HG03060 (cell line): Measurements from ENCODE around the gene CDH26.
"Not testable (repeated sequence)": the region's sequence is repeated elsewhere in the genome, so short reads cannot be mapped to it uniquely, and the experiment has no call there.

Experiments used
- ATAC-seq: cut with Tn5 transposase; IDR thresholded peaks from one replicate; pipeline ENCODE4 v1.9.1; 2021; ENCODE audit warnings: low read depth, moderate number of reproducible peaks; ENCODE audit not compliant: unreplicated experiment

Gene CDH26

GRCh38 chr20:59940129-59940955 lies 17.9 kb upstream of the CDH26 start, which contains the start of the genes FAM217B and PPP1R3D:
Gene FAM217B (plus strand): TSS chr20:59940389. CDS start chr20:59943944, 3,555 bp downstream.
Gene PPP1R3D (minus strand): TSS chr20:59940305. CDS start chr20:59939931, 374 bp downstream.
- peak; percentile 75 for ATAC-seq

GRCh38 chr20:59940956-59941294 lies 17.3 kb upstream of the CDH26 start:
- ATAC-seq, result no peak

DNA sequence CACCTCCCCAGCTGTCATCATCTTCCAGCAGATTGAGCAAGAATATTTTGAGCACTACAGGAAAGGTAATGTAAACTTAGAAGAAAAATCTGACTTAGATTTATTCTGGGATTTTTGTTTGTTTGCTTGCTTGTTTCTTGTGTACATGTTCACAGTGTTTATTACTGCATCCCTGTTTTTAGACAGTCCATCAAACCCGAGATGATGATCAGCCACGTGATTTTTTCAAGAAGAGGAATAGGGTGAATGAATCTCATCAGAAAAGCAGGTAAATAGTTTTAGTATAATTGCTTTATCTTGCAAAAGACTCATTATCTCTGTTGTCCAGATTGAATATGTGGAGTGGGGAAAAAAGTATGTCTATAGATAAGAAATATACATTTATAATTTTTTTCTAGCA lies 16.0 kb upstream of the CDH26 start:
- no peak for ATAC-seq

GRCh38 chr20:59944726-59945125 lies 13.5 kb upstream of the CDH26 start:
- no peak for ATAC-seq

- ATAC-seq, result no peak
Measured at GRCh38 chr20:59945175-59945574, 13.0 kb upstream of the CDH26 start.

DNA sequence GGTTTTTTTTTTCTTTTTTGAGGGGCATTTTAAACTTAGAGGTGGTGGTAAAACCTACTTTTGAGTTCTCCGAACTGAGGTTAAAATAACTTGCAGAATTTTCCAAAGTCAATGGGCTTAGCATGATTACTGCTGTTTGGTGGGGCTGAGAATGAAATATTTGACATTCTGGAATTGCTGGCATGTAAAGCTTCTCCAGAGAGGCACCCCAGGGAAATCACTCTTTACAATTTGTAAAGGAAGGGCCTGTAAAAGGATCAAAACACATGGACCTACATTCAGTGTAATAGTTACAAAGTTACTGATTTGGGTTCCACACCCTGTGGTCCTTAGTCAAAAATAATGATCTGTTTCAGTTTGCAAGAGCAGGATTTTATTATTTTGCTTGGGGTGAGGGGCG lies 12.5 kb upstream of the CDH26 start:
- no peak for ATAC-seq

DNA sequence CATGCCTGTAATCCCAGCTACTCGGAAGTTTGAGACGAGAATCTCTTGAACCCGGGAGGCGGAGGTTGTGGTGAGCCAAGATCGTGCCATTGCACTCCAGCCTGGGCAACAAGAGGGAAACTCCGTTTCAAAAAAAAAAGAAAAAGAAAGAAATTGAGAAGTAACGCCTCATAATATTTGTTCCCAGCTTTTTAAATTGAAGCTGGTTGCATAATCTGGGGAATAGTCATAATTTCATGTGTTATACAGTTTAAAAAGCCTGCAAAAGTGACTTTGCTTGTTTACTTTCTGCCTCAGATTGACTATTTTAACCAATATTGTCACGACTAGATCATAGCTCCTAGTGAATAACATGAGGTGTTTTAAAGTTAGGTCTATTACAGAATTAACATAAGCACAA lies 10.8 kb upstream of the CDH26 start:
- ATAC-seq, result no peak

DNA sequence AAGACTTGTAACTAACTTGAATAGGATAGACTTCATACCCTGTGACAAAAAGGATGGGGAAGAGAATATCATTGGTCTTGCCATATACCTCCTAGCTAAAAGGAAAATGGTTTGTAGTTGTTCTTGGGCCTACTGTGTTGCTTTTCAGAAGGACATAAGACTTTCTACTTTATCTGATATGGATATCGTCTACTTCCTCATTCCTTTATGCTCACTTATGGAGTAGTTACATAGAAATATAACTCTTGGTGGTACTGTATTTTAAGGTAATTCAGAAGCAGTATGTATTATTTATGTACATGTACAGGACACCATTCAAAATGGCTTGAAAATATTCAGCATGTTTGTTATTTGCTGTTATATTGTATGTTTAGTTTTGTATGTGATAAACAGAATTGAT lies 10.0 kb upstream of the CDH26 start:
- no peak for ATAC-seq

DNA sequence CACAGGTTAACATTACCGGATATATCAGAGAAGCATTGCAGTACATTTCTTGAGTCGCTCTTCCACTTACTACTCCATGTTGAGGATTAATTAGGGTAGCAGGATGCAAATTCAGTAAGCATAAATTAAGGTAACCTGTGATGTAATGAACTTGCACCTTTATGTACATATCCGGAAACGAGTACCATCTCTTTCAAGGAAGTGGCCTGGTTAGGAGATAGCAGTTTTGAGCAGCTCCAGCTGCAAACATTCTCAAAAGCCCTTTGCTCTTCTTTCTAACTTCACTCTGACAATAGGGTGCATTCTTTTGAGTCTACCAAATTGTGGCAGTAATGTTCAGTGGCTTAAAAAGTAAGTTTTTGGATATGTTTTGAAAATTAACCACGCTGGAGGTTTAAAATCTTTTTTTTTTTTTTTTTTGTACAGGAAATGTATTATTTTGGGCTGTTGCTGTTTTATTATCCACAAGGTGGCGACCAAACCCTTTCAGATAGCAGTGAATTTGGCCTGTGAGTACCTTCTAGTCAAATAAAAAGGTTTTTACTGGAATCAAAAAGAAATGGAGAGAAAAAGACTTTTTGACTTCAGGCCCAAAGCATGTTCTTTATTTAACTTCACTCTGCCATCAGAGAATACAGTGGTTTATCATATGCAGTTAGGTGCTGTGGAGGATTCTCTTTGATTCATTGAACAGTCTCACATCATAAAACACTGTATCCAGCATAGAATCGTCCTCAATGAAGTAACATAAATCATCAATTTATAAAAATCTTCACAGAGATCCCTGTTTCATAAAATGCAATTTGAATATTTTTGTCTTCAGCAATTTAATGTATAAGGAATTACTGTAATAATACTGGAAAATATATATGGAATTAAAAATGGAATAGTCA lies 9.1 kb upstream of the CDH26 start:
- ATAC-seq, result no peak

- ATAC-seq, result no peak
Measured at GRCh38 chr20:59949911-59950310, 8.3 kb upstream of the CDH26 start.

DNA sequence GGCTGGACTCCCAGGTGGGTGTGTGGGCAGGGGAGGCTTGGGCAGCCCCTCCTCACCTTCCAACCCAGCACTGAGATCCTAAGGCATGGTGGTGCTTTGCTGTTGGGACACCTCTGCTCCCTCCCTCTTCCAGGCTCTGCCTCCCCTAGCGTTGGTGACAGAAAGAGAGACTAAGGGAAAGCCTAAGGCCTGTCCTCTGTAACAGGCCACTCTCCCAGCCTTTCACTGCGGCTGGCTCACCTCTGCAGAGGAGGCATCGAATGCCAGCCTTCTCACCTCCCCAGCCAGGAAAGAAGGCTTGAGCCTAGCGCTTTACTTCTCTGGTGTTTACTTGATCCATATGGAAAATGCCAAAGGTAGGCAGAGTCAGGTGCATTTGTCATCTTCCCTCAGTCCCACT lies 3.5 kb upstream of the CDH26 start:
- no peak for ATAC-seq

DNA sequence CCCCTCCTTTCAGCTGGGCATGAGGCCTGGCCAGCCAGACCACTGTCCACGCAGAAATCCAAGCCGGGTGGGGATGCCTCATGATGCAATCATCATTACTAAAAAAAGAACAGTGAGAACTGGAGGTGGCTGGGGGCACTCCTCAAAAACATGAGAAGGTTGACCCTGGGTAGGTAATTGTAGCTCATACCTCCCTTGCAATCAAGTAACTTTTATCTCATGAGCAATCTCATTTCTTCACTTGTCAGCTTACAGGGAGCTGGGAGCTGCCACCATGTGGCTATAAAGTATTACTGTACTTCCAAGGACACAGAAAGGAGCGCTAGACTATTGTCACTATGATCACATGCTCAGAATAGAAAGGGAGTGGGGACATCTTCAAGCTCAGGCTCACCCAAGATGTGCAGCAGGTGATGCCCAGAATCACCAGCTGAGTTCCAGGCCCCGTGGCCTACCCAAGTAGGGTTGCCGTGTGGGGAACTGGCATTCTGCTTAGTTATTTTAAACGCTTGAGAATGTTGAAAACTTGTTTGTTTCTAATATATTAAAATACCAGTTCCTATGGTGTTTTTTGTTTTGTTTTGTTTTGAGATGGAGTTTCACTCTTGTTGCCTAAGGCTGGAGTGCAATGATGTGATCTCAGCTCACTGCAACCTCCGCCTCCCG lies 3.0 kb upstream of the CDH26 start:
- ATAC-seq, result no peak

GRCh38 chr20:59957568-59957967 lies 655 bp upstream of the CDH26 start:
- not testable (repeated sequence) for ATAC-seq

DNA sequence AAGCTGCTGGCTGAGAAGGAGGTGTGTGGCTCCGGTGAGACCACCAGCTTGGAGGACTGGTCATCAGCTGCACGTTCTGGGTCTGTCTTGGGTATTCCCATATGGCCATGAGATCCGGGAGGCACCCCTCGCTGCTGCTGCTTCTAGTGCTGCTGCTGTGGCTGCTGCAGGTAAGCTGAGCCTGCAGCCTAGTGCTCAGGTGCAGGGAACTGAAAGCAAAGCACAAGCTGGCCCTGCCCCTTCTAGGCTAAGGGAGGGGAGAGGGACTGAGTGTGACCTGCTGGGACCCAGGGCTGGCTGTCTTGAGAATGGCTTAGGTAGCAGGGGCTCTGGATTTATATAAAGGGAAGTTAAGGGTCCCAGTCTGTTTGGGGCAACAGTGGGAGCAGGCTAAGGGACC lies 403 bp downstream of the CDH26 start:
- ATAC-seq, result no peak

- ATAC-seq, result no peak
Measured at GRCh38 chr20:59961423-59961822, 3.2 kb downstream of the CDH26 start.

GRCh38 chr20:59962155-59962554 lies 3.9 kb downstream of the CDH26 start:
- ATAC-seq, result no peak

GRCh38 chr20:59966428-59966827 lies 8.2 kb downstream of the CDH26 start:
- ATAC-seq, result no peak

DNA sequence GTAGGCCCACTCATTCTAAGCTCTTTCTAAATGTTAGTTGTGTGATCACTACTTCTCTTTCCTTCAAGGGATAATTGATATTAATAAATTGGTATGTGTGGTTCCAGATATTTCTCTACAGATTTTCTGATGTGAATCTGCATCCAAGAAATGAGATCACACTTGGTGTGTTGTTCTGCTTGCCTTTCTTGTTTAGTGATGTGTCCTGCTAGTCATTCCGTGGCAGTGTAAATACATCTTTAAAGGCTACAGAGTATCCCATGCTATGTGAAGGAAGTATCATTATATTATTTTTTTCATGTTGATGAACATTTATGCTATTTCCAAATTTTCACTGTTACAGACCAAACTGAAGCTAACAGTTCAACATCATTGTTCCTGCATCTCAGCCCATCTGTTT lies 13.2 kb downstream of the CDH26 start:
- no peak for ATAC-seq

DNA sequence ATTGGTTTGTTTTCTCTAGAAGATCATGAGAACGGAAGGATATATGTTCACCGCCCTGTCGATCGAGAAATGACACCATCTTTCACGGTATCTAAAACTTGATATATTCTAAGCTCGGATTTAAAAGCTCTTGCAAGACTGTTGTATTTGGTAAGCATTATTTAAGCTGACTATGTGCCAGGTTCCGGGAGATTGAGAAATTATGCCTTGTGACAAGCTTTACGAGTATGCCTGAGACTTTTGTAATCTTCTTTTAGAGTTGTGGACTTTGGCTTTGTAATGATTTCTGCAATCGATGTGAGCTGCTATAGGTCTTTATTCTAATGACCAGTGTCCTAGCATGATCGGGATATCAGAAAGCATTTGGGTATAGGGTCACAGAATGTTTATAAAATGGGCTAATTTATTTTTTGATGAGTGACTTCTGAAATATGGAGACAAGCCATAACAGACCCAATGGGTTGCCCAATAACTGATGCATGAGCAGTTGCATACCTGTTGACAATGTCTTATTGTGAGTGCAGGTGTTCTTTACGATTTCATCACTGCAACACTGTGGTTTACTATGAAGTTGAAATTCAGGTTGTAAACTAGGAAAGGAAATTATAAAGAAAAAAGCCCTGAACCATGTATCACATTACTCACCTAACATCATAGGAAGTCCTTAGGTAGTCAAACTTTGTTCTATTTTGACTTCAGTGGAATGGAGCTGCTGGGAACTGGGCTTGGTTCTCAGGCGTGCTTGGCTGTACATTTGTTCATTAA lies 14.0 kb downstream of the CDH26 start:
- ATAC-seq, result no peak

DNA sequence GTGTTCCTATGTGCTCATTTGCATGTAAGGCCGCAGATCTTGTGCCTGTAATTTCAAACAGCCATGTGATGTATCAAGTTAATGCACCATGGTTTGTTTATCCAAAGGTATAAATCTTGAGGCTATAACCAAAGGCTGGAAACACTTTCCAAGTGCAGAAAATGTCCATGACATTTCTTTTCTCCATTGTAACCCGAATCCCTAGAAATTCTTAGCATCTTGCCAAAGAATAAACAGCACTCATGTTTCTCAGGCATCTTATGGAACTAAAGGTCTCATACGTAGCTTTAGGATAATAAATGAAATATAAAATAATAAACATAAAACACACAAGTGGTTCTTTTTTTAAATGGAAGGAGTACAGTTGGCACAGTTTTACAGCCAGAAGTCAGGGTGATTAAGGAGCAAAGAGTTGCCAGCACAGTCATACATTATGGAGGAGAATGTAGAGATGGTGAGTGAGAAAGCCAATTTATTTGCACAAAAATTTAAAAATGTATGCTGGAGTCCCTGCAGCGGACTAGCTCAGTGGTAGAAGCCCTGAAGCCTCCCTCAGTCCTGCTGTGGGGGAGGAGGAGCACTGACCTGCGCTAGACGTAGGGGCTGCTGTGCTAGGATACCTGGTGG lies 18.0 kb downstream of the CDH26 start:
- no peak for ATAC-seq
